HL-60/S4 treated with phorbol 12-myristate 13-acetate at 8.2 ng/mL for 4 days and 3 days (cell line): ENCODE results near the gene PTDSS2.

Experiments used
- in situ Hi-C: fragments of 300-500 bp; cut with MboI; formaldehyde crosslinking; loops from 2 replicates; pipeline ENCODE4 v1.15.0; 2022; ENCODE audit warnings: low sequenced_read_pairs

PTDSS2 gene

GRCh38 chr11:521177-521688 is 71.2 kb downstream of the PTDSS2 start:
- in situ Hi-C loops, result no loop called here

GRCh38 chr11:526192-526591 is 76.1 kb downstream of the PTDSS2 start:
- in situ Hi-C loops, result no loop called here

GRCh38 chr11:528166-528814 is 78.2 kb downstream of the PTDSS2 start:
- in situ Hi-C loops, result no loop called here

- in situ Hi-C loops, result no loop called here
Observed at GRCh38 chr11:528815-529727, 79.0 kb downstream of the PTDSS2 start.

GRCh38 chr11:529728-530411 is 79.8 kb downstream of the PTDSS2 start:
- in situ Hi-C loops, result no loop called here

GRCh38 chr11:530960-531831 is 81.1 kb downstream of the PTDSS2 start:
- in situ Hi-C loops, result no loop called here

- in situ Hi-C loops, result no loop called here
Observed at GRCh38 chr11:531919-532526, 81.9 kb downstream of the PTDSS2 start.

GRCh38 chr11:532527-532985 is 82.5 kb downstream of the PTDSS2 start:
- in situ Hi-C loops, result no loop called here

- in situ Hi-C loops, result no loop called here
Observed at GRCh38 chr11:532986-533585, 83.0 kb downstream of the PTDSS2 start.

- in situ Hi-C loops, result no loop called here
Observed at GRCh38 chr11:533586-534395, 83.7 kb downstream of the PTDSS2 start.

GRCh38 chr11:534396-535209 is 84.5 kb downstream of the PTDSS2 start:
- in situ Hi-C loops, result no loop called here

GRCh38 chr11:535210-535518 is 85.1 kb downstream of the PTDSS2 start:
- in situ Hi-C loops, result no loop called here

GRCh38 chr11:535519-536454 is 85.7 kb downstream of the PTDSS2 start, which contains the start of gene HRAS:
TSS of gene HRAS (minus strand) at chr11:535576.
- in situ Hi-C loops, result no loop called here

GRCh38 chr11:536841-537621 is 87.0 kb downstream of the PTDSS2 start, which contains the start of gene LRRC56:
TSS of gene LRRC56 (plus strand) at chr11:537527. CDS start at chr11:540685, 3,158 bp downstream.
- in situ Hi-C loops, result no loop called here

- in situ Hi-C loops, result no loop called here
Observed at GRCh38 chr11:537622-538430, 87.7 kb downstream of the PTDSS2 start.
